OCI-LY3 (cell line): ENCODE data around the gene AKT3.

ENCODE experiments used
- EZH2phosphoT487 ChIP-seq: fragments of 200-600 bp; shearing (Covaris generic); IDR thresholded peaks from 2 replicates; pipeline ENCODE4 v1.6.1; 2018; ENCODE audit warnings: antibody characterized with exemption, mixed run types, low read depth
- TF ChIP-seq, protein P1 (sequence below): fragments of 200-600, 300-600 bp; sonication (generic); IDR thresholded peaks from 2 replicates; pipeline ENCODE4 v1.5.1; 2014; ENCODE audit warnings: antibody characterized with exemption, low read length, low read depth

DNA sequence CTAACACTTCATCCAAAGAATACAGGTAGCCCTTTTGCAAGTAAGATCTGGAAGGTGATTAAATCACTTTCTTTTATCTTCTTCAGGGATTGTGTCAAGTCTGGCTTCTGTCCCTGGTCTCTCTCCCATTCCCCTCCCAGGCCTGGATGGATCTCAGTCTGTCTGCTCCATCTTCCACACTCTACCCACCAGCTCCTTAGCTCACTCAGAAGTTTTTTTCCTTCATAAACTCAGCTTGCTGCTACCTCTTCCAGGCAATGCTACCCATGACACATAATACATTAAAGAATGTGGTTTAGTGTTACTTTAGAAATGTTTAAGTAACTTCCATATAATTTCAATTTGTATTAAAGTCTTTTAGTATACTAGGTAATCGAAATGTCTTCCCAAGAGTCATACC lies 133.1 kb downstream of the AKT3 start:
- TF ChIP-seq, protein P1, sequence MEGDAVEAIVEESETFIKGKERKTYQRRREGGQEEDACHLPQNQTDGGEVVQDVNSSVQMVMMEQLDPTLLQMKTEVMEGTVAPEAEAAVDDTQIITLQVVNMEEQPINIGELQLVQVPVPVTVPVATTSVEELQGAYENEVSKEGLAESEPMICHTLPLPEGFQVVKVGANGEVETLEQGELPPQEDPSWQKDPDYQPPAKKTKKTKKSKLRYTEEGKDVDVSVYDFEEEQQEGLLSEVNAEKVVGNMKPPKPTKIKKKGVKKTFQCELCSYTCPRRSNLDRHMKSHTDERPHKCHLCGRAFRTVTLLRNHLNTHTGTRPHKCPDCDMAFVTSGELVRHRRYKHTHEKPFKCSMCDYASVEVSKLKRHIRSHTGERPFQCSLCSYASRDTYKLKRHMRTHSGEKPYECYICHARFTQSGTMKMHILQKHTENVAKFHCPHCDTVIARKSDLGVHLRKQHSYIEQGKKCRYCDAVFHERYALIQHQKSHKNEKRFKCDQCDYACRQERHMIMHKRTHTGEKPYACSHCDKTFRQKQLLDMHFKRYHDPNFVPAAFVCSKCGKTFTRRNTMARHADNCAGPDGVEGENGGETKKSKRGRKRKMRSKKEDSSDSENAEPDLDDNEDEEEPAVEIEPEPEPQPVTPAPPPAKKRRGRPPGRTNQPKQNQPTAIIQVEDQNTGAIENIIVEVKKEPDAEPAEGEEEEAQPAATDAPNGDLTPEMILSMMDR, result no peak
- no peak for TF ChIP-seq EZH2phosphoT487
